Retinal pigment epithelial cell (primary cell): ENCODE data around the gene CHD2.

ENCODE experiments used
- DNase-seq: peaks from one replicate; pipeline ENCODE4 v3.0.0-alpha.2; 2010; ENCODE audit warnings: low read depth
- H3K4me3 ChIP-seq: 2 replicates; pipeline ENCODE4 v1.5.1; 2011; ENCODE audit warnings: mild to moderate bottlenecking, low read length, control low read depth, moderate library complexity
- TF ChIP-seq, protein P1 (sequence below): conservative IDR thresholded peaks from 2 replicates; pipeline ENCODE4 v1.5.1; 2011; ENCODE audit warnings: low read depth, low read length, control low read depth, inconsistent platforms

The CHD2 gene

DNA sequence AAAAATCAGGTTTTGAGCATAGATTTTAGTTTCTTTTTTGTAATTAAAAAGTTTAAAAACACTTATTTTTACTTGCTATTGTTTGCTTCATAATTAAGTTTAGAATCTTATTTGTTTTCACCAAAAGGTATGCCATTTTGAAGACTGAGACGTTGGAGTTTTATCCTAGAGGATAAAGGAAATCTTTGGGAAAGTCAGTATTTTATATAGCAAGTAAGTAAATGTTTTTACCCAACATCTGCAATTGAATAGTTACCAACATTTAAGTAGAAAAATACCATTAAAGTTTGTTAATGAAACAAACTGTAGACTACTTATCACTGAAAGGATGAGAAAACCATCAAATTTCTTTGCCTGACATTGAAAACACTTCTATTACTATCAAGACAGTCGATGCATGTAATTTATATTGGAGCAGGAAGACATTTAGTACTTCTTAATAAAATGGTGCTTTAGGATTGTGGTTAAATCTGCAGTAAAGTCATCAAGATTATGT, 14.0 kb upstream of the CHD2 start:
- H3K4me3 ChIP-seq: peak overlapping the region; percentile 99
- DNase-seq: no peak
- TF ChIP-seq, protein P1, sequence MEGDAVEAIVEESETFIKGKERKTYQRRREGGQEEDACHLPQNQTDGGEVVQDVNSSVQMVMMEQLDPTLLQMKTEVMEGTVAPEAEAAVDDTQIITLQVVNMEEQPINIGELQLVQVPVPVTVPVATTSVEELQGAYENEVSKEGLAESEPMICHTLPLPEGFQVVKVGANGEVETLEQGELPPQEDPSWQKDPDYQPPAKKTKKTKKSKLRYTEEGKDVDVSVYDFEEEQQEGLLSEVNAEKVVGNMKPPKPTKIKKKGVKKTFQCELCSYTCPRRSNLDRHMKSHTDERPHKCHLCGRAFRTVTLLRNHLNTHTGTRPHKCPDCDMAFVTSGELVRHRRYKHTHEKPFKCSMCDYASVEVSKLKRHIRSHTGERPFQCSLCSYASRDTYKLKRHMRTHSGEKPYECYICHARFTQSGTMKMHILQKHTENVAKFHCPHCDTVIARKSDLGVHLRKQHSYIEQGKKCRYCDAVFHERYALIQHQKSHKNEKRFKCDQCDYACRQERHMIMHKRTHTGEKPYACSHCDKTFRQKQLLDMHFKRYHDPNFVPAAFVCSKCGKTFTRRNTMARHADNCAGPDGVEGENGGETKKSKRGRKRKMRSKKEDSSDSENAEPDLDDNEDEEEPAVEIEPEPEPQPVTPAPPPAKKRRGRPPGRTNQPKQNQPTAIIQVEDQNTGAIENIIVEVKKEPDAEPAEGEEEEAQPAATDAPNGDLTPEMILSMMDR: no peak

GRCh38 chr15:92886815-92887214, 13.3 kb upstream of the CHD2 start:
- TF ChIP-seq, protein P1: no peak
- peak overlapping the region; percentile 99 for H3K4me3 ChIP-seq
- no peak for DNase-seq

DNA sequence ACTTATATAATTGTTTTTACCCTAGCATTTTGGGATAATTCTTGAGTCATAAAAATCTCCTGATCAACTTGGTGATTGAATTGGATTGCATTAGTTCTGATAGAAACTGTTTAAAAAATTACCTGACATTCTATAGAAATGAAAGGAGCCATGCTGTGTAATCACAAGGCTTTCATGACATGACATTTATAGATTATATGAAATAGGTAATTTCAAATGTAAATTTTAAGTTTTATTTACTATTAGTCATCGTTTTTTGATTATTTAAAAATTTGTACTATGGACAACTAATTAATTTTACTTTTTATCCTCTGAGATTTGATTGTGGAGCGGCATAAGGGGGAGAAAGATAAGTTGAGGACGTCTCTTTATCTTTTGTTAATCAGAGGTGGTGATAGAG, 12.3 kb upstream of the CHD2 start:
- DNase-seq: no peak

GRCh38 chr15:92889390-92890107, 10.6 kb upstream of the CHD2 start:
- TF ChIP-seq, protein P1: no peak
- H3K4me3 ChIP-seq: no peak overlapping the region
- DNase-seq: no peak

More for the DNA sequence above, 12.3 kb upstream of the CHD2 start:
- H3K4me3 ChIP-seq: peak overlapping the region; percentile 26
- TF ChIP-seq, protein P1: no peak

- TF ChIP-seq, protein P1: no peak
- DNase-seq: no peak
- H3K4me3 ChIP-seq: no peak overlapping the region
These were observed 8.5 kb upstream of the CHD2 start for GRCh38 chr15:92891533-92892200.

DNA sequence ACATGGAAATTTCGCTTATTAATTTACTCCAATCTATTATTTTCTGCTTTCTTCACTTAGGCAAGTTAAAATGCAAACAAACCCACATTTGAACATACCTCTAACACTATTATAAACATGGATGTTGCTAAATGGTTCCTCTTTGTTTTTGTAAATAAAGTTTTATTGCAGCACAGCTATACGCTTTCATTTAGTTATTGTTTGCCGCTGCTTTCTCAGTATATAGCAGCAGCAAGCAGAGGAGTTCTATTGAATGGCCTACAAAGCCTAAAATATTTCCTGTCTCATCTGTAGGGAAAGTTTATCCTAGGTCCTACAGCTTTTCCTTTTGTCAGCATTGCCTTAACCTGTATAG, 7.9 kb upstream of the CHD2 start:
- TF ChIP-seq, protein P1: no peak
- H3K4me3 ChIP-seq: no peak overlapping the region
- no peak for DNase-seq

DNA sequence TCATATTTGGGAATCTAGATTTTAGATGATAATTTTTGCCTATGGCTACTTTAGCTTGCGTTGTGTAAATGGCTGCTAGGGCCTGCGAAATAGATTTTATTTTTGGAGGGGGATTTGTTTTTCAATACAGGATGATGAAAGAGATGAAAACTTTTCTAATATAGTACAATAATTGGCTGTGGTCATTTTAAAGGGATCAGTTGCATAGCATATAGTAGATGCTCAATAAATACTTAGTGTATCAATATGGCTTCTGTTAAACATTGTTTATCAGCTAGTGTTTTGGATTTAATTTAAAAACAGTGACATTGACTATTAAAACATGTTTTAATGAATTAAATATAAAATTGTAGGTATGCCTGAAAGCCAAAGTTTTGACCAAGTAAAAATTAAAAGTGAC, 6.9 kb upstream of the CHD2 start:
- TF ChIP-seq, protein P1: no peak
- DNase-seq: no peak
- no peak overlapping the region for H3K4me3 ChIP-seq
